CD4-positive, alpha-beta T cell treated with Interleukin-4 for 4 hours (primary cell): Measurements from ENCODE around the gene VPS4A.

Experiments used
- DNase-seq: peaks from one replicate; pipeline ENCODE4 v3.0.0-alpha.2; 2020

The VPS4A gene

GRCh38 chr16:69368866-69369265 lies 57.7 kb downstream of the VPS4A start:
- DNase-seq: no peak

GRCh38 chr16:69371564-69371963 lies 60.4 kb downstream of the VPS4A start:
- no peak for DNase-seq

- no peak for DNase-seq
Measured at GRCh38 chr16:69373019-69373418, 61.9 kb downstream of the VPS4A start.
